Measurements from ENCODE around the gene APOL2. TPM values are rescaled to one million over a fixed set of nuclear protein-coding genes. Genes with fewer than 3 reads are reported as not detected.

The APOL2 gene, protein sequence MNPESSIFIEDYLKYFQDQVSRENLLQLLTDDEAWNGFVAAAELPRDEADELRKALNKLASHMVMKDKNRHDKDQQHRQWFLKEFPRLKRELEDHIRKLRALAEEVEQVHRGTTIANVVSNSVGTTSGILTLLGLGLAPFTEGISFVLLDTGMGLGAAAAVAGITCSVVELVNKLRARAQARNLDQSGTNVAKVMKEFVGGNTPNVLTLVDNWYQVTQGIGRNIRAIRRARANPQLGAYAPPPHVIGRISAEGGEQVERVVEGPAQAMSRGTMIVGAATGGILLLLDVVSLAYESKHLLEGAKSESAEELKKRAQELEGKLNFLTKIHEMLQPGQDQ
- total RNA-seq, result 100 to 1,000 TPM in 1 of 4 donors, 10 to 100 TPM in 3; 39.0 to 121 (median 66.6) TPM

DNA sequence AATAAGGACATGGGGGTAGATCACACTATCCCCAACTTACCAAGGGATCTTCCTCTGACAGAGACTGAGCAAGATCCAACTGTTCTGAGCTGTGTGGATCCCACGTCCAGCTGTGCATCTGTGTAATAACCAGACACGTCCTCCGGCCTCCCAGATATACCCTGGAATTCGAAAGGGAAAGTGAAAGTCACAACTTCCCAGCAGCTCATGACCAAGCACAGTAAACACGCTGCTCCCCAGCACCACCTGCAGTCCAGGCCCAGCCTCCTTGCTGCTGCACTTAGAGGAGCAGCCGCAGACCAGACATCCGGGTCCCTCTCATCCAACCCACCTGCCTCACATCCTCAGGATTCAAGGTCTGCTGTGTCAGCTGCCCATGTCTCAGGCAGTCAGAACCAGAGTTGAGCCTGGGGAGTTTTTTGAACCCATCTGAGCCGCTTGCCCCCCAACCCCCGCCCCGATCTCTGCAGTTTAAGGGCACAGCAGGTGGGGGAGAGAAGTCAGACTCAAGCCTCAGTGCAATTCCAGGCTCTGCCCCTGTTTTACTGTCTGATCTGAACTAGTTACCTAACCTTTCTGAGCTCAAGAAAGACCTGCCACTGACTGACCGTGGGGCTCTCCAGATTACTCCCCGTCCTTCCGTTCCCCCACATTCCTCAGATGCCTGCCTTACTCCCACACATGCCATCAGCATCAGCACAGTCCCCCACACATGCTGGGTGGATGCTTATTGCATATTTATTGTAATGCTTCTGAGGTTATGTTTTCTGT is at the start of gene APOL2:
TSS of gene APOL2 (minus strand) at position 127 of the 771 bp plus-strand sequence. CDS start 6,365 bp downstream, outside the sequence.
- TF ChIP-seq, protein P1, sequence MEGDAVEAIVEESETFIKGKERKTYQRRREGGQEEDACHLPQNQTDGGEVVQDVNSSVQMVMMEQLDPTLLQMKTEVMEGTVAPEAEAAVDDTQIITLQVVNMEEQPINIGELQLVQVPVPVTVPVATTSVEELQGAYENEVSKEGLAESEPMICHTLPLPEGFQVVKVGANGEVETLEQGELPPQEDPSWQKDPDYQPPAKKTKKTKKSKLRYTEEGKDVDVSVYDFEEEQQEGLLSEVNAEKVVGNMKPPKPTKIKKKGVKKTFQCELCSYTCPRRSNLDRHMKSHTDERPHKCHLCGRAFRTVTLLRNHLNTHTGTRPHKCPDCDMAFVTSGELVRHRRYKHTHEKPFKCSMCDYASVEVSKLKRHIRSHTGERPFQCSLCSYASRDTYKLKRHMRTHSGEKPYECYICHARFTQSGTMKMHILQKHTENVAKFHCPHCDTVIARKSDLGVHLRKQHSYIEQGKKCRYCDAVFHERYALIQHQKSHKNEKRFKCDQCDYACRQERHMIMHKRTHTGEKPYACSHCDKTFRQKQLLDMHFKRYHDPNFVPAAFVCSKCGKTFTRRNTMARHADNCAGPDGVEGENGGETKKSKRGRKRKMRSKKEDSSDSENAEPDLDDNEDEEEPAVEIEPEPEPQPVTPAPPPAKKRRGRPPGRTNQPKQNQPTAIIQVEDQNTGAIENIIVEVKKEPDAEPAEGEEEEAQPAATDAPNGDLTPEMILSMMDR (IDR thresholded peaks at IDR 0.05; ENCODE audit: low read depth), result no peak

DNA sequence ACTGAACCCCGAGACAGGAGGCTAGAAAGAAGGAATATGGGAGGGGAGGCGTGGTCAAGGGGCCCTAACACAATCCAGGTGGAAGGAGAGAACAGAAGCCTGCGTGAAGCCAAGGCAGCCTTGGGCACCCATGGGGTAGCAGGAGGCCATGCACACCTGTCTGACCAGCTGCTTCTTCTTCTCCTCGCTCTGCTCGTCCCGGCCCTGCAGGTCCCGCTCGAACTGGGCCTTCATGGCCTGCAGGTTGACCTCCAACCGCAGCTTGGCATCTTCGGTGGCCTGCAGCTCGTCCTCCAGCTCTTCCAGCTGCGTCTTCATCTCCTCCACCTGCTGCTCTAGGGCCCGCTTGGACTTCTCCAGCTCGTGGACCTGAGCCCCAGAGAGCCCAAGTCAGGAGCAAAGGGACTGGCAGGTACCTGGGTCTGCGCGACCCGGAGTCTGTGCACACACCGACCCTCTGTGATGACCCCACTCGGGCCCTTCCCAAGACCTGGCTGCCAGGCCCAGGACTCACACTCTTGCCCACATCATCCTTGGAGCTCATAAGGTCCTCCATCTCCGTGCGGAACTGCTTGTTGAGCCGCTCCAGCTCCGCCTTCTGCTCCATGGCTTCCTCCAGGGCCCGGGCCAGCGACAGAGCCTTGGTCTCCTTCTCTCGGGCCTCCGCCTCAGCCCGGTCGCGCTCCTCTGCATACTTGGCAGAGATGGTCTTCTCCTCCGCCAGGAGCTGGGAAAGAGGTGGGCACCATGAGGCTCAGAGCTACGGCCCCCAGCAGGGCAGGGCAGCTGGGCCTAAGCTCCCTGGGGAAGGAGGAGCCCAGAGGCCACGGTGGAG is 49.5 kb upstream of the APOL2 start:
- TF ChIP-seq, protein P1 (IDR thresholded peaks at IDR 0.05; ENCODE audit: low read depth), result no peak

DNA sequence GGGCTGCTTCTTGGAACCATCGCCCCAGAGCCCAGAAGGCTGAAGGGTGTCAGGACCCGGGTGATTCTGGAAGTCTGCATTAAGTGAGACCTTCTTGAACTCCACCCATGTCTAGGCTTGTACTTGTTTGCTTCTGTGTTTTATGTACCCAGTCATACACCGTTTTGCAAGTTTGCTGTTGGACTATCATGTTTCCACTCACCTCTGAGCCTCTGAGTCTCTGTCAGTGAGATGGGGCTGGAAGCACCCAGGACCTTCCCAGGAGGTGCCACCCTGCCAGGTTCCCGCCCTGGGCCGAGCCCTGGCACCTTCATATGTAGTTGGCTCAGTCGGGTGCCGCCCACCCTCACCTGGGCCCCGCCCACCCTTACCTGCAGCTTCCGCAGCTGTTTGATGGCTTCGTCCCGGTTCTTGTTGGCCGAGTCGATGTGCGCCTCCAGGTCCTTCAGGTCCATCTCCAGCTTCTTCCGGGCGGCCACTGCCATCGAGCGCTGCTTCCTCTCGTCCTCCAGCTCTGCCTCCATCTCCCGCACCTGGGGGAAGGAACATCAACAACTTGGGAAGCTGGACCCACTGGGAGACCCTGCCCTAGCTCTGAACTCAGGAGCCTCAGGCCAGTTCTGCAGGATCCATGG is 48.7 kb upstream of the APOL2 start:
- TF ChIP-seq, protein P1 (IDR thresholded peaks at IDR 0.05; ENCODE audit: low read depth), result no peak

DNA sequence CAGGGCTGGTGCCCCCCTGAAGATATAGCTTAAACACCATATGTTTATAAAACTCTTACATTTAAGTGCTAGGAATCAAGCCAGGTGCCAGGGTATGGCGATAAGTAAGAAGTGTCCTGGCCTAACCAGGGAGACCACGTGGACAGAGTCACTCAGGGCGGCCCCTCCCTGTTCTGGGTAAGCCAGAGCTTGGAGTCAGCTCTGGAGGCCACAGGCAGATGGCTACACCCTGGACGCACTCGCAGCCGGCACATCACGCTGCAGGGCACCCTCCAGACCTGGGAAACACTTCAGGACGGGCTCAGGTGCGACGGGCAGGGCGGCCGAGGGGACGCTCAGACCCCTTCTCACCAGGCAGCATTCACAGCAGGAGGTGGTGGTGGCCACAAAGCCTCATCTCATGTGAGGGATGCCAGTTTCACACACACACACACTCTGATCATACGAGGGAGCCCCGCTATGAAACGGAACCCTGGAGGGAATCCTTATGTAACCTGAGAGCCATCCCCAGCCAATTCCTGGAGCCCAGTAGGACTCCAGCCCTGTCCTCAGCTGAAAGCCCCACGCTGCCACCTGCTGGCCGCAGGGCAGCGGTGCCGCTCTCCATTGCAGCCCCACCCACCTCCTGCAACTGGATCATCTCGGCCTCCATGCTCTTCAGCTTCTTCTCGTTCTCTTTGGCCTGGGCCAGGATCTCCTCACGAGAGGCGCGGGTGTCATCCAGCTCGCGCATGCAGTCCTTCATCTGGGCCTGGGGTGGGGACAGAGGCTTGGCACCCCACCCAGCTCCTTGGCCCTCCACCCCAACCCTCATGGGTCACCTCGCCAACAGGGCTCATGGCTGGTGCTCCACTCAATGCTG is 47.0 kb upstream of the APOL2 start:
- TF ChIP-seq, protein P1 (IDR thresholded peaks at IDR 0.05; ENCODE audit: low read depth), result no peak

DNA sequence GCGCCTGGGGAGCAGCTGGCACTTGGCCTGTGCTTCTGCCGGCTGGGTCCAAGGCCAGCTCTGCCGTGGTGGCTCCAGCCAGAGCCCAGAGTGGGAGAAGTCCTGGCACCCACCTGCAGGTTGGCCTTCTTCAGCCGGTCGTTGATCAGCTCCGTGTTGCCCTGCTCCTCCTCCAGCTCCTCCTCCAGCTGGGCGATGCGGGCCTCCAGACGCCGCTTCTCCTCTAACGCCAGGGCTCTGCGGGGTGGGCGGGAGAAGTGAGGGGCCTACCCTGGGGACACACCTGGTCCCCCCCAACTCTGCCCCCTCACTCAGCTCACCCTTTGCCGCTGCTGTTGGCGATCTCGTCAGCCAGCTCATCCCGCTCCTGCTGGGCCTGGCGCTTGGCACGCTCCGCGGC is 46.2 kb upstream of the APOL2 start:
- TF ChIP-seq, protein P1 (IDR thresholded peaks at IDR 0.05; ENCODE audit: low read depth), result no peak

DNA sequence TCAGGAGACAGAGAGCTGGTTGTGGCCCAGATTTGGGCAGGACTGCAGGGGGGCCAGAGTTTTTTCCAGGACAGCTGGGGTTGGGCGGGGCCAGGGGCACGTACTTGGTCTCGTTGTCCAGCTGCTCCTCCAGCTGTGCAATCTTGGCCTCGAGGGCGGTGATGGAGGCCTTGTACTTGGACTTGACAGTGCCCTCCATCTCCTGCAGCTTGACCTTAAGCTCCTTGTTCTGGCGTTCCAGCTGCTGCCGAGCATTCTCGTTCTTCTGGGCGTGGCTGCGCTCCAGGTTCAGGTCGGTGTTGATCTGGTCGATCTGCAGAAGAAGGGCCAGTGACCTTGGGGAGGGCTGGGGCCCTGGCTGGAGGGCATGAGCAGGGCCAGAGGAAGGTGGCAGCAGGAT is 45.7 kb upstream of the APOL2 start:
- TF ChIP-seq, protein P1 (IDR thresholded peaks at IDR 0.05; ENCODE audit: low read depth), result no peak

All from subcutaneous adipose tissue (tissue), 4 donors.